Activated T-cell treated with anti-CD3 and anti-CD28 coated beads, Interleukin-2, amount 50 U/mL, for 4 hours (primary cell): ENCODE results near the gene SH3PXD2A. TPM values are rescaled to one million over a fixed set of nuclear protein-coding genes. Genes with fewer than 3 reads are reported as not detected.

Experiments used
- ATAC-seq, 2 donors: fragments of 200-7000 bp; cut with Tn5 transposase; one replicate each; pipeline ENCODE4 v1.10.0; 2021
- DNase-seq: peaks from one replicate; pipeline ENCODE4 v3.0.0-alpha.2; 2020
- H3K27me3 Mint-ChIP-seq: one replicate; pipeline ENCODE4 v1.8.0; 2021; ENCODE audit warnings: low read depth, mixed read lengths
- H3K36me3 Mint-ChIP-seq: one replicate; pipeline ENCODE4 v1.8.0; 2022; ENCODE audit warnings: mixed read lengths; ENCODE audit not compliant: insufficient read depth
- H3K4me1 Mint-ChIP-seq: one replicate; pipeline ENCODE4 v1.8.0; 2021; ENCODE audit warnings: low read depth, mixed read lengths
- H3K4me3 Mint-ChIP-seq: one replicate; pipeline ENCODE4 v1.8.0; 2021; ENCODE audit warnings: mild to moderate bottlenecking, moderate library complexity, mixed read lengths
- H3K9me3 Mint-ChIP-seq: one replicate; pipeline ENCODE4 v1.8.0; 2021; ENCODE audit warnings: mixed read lengths
- total RNA-seq, 3 donors: library from RNA; stranded (reverse); gene quantifications; one replicate each; pipeline ENCODE4 v1.2.1, GENCODE V29; 2021

SH3PXD2A gene
- total RNA-seq, 3 donors from 2014 or later = 2.4 to 2.8 (median 2.4) TPM

- ATAC-seq = no peak
- H3K9me3 Mint-ChIP-seq = no peaks in the 10 kb centered on the region
- peaks cover 5% of the 10 kb centered on the region for H3K27me3 Mint-ChIP-seq
- H3K4me1 Mint-ChIP-seq = peaks cover 11% of the 10 kb centered on the region
- no peak overlapping the region for H3K4me3 Mint-ChIP-seq
- H3K36me3 Mint-ChIP-seq = no peaks in the 10 kb centered on the region
- no peak for DNase-seq
These were observed 310.0 kb downstream of the SH3PXD2A start for GRCh38 chr10:103545366-103545765.

GRCh38 chr10:103544657-103545310, 310.6 kb downstream of the SH3PXD2A start:
- Mint-ChIP-seq H3K4me1 (peaks cover 11% of the 10 kb centered on the region), H3K36me3 (no peaks in the 10 kb centered on the region), H3K27me3 (peaks cover 5% of the 10 kb centered on the region), H3K4me3 (no peak overlapping the region), H3K9me3 (no peaks in the 10 kb centered on the region)
- DNase-seq (no peak), ATAC-seq (no peak)

Other genes starting within 250 kb of the SH3PXD2A start
- 10 to 100 TPM; 10.3 to 12.8 (median 10.4) TPM for gene STN1, start 62.6 kb upstream of the SH3PXD2A start, total RNA-seq
- gene SLK, start 111.6 kb upstream of the SH3PXD2A start, total RNA-seq = 10 to 100 TPM; 18.8 to 19.8 (median 19.4) TPM
- gene COL17A1, start 230.3 kb upstream of the SH3PXD2A start, total RNA-seq = under 1 TPM in 1 of 3 donors, not detected in 2; 0.23 TPM